ENCODE measurements around the gene TBX19. TPM values are rescaled to one million over a fixed set of nuclear protein-coding genes. Genes with fewer than 3 reads are reported as not detected.

Gene TBX19
- total RNA-seq, 1 donor from 2014 or later = 1.8 TPM

GRCh38 chr1:168243198-168243597 lies 37.5 kb upstream of the TBX19 start:
- no peak for DNase-seq (ENCODE audit: low spot score)
- Mint-ChIP-seq H3K9me3 (ENCODE audit: low read depth) (no peaks in the 10 kb centered on the region), H3K4me1 (ENCODE audit: low read depth) (peaks cover 38% of the 10 kb centered on the region), H3K27ac (ENCODE audit: unreplicated experiment) (peak overlapping the region; percentile 92), H3K27me3 (ENCODE audit: low read depth) (no peaks in the 10 kb centered on the region), H3K4me3 (ENCODE audit: unreplicated experiment) (no peak overlapping the region), H3K36me3 (ENCODE audit: low read depth) (peaks cover 38% of the 10 kb centered on the region)
- peak; percentile 7 for TF ChIP-seq CTCF (IDR thresholded peaks at IDR 0.05)

DNA sequence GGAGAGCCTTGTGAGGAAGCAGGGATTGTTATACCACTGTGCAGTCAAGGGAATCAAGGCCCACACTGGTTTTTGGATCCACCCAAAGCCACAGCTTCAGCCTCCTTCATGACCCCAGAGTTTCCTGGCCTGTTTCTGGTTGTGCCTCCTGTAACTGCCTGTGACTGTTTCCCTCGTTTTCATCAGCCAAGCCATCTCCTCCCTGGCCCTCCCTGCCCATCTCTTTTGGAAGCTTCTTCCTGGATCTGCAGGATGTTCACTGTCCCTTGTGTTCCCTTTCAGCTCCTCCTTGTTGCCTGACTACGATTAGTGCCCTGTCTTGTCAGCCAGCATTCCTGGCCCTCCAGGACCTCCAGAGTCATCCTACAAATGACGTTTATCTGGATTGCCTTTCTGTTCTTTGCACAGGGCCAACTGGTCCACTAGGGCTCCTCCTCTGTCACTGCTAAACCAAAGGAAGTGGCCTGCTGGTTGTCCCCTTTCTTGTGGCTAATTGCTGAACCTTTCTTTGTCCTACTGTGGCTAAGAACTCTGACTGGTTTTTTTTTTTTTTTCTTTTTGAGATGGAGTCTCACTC lies 37.0 kb upstream of the TBX19 start:
- Mint-ChIP-seq H3K27ac (ENCODE audit: unreplicated experiment) (peak overlapping the region; percentile 92), H3K4me1 (ENCODE audit: low read depth) (peaks cover 39% of the 10 kb centered on the region), H3K9me3 (ENCODE audit: low read depth) (no peaks in the 10 kb centered on the region), H3K4me3 (ENCODE audit: unreplicated experiment) (no peak overlapping the region), H3K36me3 (ENCODE audit: low read depth) (peaks cover 42% of the 10 kb centered on the region), H3K27me3 (ENCODE audit: low read depth) (no peaks in the 10 kb centered on the region)
- no peak for TF ChIP-seq CTCF (IDR thresholded peaks at IDR 0.05)
- DNase-seq (ENCODE audit: low spot score) = no peak

- Mint-ChIP-seq H3K27ac (ENCODE audit: unreplicated experiment) (no peak overlapping the region), H3K36me3 (ENCODE audit: low read depth) (peaks cover 42% of the 10 kb centered on the region), H3K4me3 (ENCODE audit: unreplicated experiment) (no peak overlapping the region), H3K4me1 (ENCODE audit: low read depth) (peaks cover 44% of the 10 kb centered on the region), H3K27me3 (ENCODE audit: low read depth) (no peaks in the 10 kb centered on the region), H3K9me3 (ENCODE audit: low read depth) (no peaks in the 10 kb centered on the region)
- no peak for DNase-seq (ENCODE audit: low spot score)
- TF ChIP-seq CTCF (IDR thresholded peaks at IDR 0.05) = no peak
Measured at GRCh38 chr1:168245042-168245441, 35.6 kb upstream of the TBX19 start.

DNA sequence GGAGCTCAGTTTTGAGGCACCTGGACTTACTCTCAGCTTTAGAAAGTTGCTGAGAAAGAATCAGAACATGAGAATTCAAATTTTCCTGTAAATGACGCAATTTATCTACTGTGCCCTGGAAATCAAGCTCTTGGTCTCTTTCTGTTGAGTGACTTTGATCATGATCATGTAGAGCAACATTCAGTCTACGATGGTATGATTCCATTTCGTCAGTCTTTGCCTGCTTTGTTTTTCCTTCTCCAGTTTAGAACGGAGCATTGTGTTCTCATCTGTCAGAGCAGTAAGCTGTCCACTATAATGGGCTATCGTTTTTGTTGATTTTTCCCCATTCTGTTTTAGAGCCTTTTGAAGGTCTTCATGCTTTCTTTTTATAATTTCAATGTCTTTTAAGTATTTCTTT lies 34.2 kb upstream of the TBX19 start:
- Mint-ChIP-seq H3K27me3 (ENCODE audit: low read depth) (no peaks in the 10 kb centered on the region), H3K27ac (ENCODE audit: unreplicated experiment) (no peak overlapping the region), H3K4me1 (ENCODE audit: low read depth) (peaks cover 48% of the 10 kb centered on the region), H3K4me3 (ENCODE audit: unreplicated experiment) (no peak overlapping the region), H3K9me3 (ENCODE audit: low read depth) (no peaks in the 10 kb centered on the region), H3K36me3 (ENCODE audit: low read depth) (peaks cover 45% of the 10 kb centered on the region)
- no peak for DNase-seq (ENCODE audit: low spot score)
- TF ChIP-seq CTCF (IDR thresholded peaks at IDR 0.05) = no peak

GRCh38 chr1:168252204-168252733 lies 28.4 kb upstream of the TBX19 start:
- DNase-seq (ENCODE audit: low spot score) = no peak
- Mint-ChIP-seq H3K9me3 (ENCODE audit: low read depth) (peaks cover 14% of the 10 kb centered on the region), H3K4me1 (ENCODE audit: low read depth) (peaks cover 34% of the 10 kb centered on the region), H3K4me3 (ENCODE audit: unreplicated experiment) (no peak overlapping the region), H3K36me3 (ENCODE audit: low read depth) (peaks cover 45% of the 10 kb centered on the region), H3K27me3 (ENCODE audit: low read depth) (no peaks in the 10 kb centered on the region), H3K27ac (ENCODE audit: unreplicated experiment) (peak overlapping the region; percentile 66)
- no peak for TF ChIP-seq CTCF (IDR thresholded peaks at IDR 0.05)

All from chondrocyte (in vitro differentiated cells).